ENCODE results near the gene SARM1. TPM values are rescaled to one million over a fixed set of nuclear protein-coding genes. Genes with fewer than 3 reads are reported as not detected.

SARM1 gene
- total RNA-seq, 4 donors from 2014 or later: 10.3 to 20.2 (median 16.3) TPM

DNA sequence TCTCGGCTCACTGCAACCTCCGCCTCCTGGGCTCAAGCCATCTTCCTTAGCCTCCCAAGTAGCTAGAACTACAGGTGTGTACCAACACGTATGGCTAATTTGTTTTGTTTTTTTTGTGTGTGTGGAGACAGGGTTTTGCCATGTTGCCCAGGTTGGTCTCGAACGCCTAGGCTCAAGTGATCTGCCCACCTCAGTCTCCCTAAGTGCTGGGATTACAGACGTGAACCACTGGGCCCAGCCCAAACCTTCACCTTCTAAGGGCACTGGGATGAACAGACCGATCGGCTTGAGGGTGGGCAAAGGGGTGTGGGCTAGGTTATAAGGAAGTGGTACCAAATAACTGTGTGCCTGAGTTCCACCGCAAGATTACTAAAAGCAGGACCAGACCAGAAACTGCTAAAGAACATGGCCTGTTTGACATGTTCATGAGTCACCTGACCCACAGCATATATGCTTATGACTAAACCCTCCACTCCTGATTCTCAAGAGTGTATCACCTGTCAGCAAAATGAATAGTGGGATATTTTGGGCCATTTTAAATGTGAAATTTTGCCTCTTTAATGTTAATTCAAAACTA, 44.4 kb upstream of the SARM1 start:
- Histone ChIP-seq H3K4me3 (replicated peaks in 1 of 3) (no peak overlapping the region), H3K27ac (no peak overlapping the region), H3K36me3 (peaks cover 19 to 33% of the 10 kb centered on the region in 2 donors), H3K9me3 (no peaks in the 10 kb centered on the region), H3K4me1 (no peaks in the 10 kb centered on the region), H3K27me3 (no peaks in the 10 kb centered on the region)
- no peak for TF ChIP-seq POLR2A (IDR thresholded peaks at IDR 0.05)
- TF ChIP-seq, protein P1, sequence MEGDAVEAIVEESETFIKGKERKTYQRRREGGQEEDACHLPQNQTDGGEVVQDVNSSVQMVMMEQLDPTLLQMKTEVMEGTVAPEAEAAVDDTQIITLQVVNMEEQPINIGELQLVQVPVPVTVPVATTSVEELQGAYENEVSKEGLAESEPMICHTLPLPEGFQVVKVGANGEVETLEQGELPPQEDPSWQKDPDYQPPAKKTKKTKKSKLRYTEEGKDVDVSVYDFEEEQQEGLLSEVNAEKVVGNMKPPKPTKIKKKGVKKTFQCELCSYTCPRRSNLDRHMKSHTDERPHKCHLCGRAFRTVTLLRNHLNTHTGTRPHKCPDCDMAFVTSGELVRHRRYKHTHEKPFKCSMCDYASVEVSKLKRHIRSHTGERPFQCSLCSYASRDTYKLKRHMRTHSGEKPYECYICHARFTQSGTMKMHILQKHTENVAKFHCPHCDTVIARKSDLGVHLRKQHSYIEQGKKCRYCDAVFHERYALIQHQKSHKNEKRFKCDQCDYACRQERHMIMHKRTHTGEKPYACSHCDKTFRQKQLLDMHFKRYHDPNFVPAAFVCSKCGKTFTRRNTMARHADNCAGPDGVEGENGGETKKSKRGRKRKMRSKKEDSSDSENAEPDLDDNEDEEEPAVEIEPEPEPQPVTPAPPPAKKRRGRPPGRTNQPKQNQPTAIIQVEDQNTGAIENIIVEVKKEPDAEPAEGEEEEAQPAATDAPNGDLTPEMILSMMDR (IDR thresholded peaks at IDR 0.05): no peak
- WGBS, 2 donors: 92 to 97% methylated on average over 9 of the region's 9 CpGs
- no peak for DNase-seq
- intact Hi-C loops (cut with DNase I): no loop called here

DNA sequence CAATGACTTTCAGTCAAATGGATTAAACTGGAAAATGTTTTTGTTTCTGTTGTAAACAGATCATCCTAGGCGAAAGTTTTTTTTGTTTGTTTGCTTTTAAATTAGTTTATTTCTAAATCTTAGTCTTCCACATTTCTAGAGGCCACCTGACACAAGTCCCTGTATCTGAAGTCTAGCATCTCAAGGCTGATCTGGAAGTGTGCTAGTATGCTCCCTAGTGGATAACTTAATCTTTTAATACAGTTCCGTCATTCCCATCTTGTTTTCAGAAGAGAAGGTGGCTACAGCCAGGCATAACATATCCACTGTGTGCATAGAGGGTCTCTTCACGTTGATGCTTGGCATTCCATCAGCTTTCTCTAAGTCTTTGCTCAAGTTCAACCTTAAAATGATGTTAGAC, 43.8 kb upstream of the SARM1 start:
- intact Hi-C loops (cut with DNase I): no loop called here
- TF ChIP-seq, protein P1 (IDR thresholded peaks at IDR 0.05): no peak
- TF ChIP-seq POLR2A (IDR thresholded peaks at IDR 0.05): no peak
- WGBS, 2 donors: 62 to 67% methylated on average over 3 of the region's 3 CpGs

DNA sequence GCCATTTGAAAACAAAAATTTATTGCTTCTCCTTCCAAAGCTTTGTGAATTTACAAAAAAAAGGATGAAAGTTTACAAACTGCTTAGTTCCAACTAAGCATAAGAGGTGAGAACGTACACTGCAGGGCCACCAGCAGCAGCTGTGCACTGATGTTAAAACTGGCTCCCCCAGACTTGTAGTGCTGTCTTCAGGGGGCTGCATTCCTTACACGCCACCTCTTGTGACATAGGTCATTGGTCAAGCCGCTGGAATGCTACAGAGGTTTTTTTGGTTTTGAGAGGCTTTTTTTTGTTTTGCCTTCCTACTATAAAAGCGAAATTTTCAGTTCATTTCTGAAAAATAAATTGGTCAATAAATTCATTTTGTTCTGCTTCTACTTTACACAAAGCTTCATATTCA, 43.2 kb upstream of the SARM1 start:
- H3K27me3 ChIP-seq: no peaks in the 10 kb centered on the region
- peaks cover 19 to 33% of the 10 kb centered on the region in 2 donors for H3K36me3 ChIP-seq
- no peak overlapping the region for H3K4me3 ChIP-seq (replicated peaks in 1 of 3)
- H3K9me3 ChIP-seq: no peaks in the 10 kb centered on the region
- H3K27ac ChIP-seq: no peak overlapping the region
- no peaks in the 10 kb centered on the region for H3K4me1 ChIP-seq
- TF ChIP-seq, protein P1 (IDR thresholded peaks at IDR 0.05): no peak
- TF ChIP-seq POLR2A (IDR thresholded peaks at IDR 0.05): no peak
- DNase-seq: no peak
- WGBS, 2 donors: 80 to 83% methylated on average over 4 of the region's 4 CpGs
- intact Hi-C loops (cut with DNase I): no loop called here

More for the DNA sequence above, 43.8 kb upstream of the SARM1 start:
- Histone ChIP-seq H3K27ac (no peak overlapping the region), H3K9me3 (no peaks in the 10 kb centered on the region), H3K27me3 (no peaks in the 10 kb centered on the region), H3K36me3 (peaks cover 19 to 33% of the 10 kb centered on the region in 2 donors), H3K4me1 (no peaks in the 10 kb centered on the region), H3K4me3 (replicated peaks in 1 of 3) (no peak overlapping the region)
- DNase-seq: no peak

DNA sequence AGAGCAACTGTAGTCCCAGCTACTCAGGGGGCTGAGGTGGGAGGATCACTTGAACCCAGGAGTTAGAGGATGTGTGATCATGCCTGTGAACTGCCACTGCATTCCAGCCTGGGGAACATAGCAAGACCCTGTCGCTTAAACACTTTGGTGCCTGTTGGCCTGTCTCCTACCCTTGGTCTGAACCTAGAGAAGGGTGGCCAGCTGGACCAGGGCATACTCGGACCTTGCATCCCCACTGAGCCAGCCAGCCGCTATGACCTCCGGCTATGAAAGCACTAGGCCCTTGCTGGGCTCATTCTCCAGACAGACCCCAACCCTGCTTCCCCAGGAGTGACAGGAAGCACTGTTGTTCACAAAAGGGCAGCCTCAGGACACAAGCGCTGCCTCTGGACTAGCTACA, 40.8 kb upstream of the SARM1 start:
- WGBS, 2 donors: 93 to 100% methylated on average over 3 to 5 of the region's 5 CpGs
- TF ChIP-seq, protein P1 (IDR thresholded peaks at IDR 0.05): no peak
- TF ChIP-seq POLR2A (IDR thresholded peaks at IDR 0.05): no peak
- H3K9me3 ChIP-seq: no peaks in the 10 kb centered on the region
- H3K27ac ChIP-seq: no peak overlapping the region
- H3K27me3 ChIP-seq: no peaks in the 10 kb centered on the region
- H3K4me1 ChIP-seq: peaks cover 11 to 15% of the 10 kb centered on the region in 2 donors
- DNase-seq: no peak
- peaks cover 19 to 33% of the 10 kb centered on the region in 2 donors for H3K36me3 ChIP-seq
- intact Hi-C loops (cut with DNase I): loop anchor here (10.0 kb wide), 1 partner anchor 624 kb away; the partner anchor contains the start of gene PHF12
- H3K4me3 ChIP-seq (replicated peaks in 1 of 3): no peak overlapping the region

DNA sequence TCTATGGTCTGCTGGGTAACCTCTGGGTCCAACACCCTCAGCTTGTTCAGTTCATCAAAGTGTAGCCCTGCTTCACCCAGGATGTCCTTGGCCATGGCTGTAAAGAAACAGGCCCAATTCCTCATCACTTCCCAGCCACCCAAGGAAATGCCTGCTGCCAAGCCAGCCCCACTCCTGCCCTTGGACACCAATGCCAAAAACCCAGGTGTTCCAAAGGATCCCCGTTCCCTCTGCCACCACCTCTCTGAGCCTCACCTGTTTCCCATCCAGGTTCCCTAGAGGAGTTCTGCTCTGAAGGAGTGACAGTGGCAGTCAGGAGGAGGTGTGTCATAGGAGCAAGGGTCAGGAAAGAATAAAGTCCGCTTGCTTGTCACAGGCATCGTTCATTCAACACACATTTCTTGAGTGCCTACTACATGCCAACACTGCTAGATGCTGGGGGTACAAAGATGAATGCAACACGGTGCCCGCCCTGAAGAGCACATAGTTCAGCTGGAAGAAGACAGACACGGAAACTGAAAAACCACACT, 39.5 kb upstream of the SARM1 start:
- H3K36me3 ChIP-seq: peaks cover 19 to 33% of the 10 kb centered on the region in 2 donors
- H3K27ac ChIP-seq: no peak overlapping the region
- H3K4me3 ChIP-seq (replicated peaks in 1 of 3): no peak overlapping the region
- H3K4me1 ChIP-seq: peaks cover 11 to 21% of the 10 kb centered on the region in 2 donors
- DNase-seq: no peak
- WGBS, 2 donors: 91 to 93% methylated on average over 6 of the region's 6 CpGs
- no peak for TF ChIP-seq POLR2A (IDR thresholded peaks at IDR 0.05)
- TF ChIP-seq, protein P1 (IDR thresholded peaks at IDR 0.05): no peak
- H3K27me3 ChIP-seq: no peaks in the 10 kb centered on the region
- intact Hi-C loops (cut with DNase I): loop anchor here (10.0 kb wide), 1 partner anchor 623 kb away; the partner anchor contains the start of gene PHF12
- no peaks in the 10 kb centered on the region for H3K9me3 ChIP-seq

Data from thyroid gland (tissue), 4 donors.